Activated CD4-positive, alpha-beta T cell treated with anti-CD3 and anti-CD28 coated beads for 1 hour (primary cell): ENCODE measurements around the gene LAYN.

Source experiments
- DNase-seq: peaks from one replicate; pipeline ENCODE4 v3.0.0-alpha.2; 2020

LAYN gene

DNA sequence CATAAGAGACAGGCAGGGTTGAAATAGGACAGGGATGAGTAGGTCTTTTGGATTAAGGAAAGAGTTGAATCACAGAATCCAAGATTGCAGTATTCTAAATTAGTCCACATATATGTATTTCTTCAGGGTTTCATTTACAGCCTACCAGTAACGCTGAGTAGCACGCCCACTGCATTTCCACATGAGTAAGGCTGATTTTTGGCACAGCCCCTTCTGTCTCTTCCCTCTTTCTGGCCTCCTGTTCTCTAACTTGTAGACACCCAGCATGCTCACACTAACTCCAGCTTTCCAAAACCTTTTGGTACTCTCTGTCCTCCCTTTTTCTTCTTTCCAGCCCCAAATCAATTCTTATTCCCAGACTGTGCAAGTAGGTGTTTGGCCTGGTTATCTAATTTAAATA is 58.0 kb downstream of the LAYN start:
- DNase-seq: no peak

GRCh38 chr11:111601636-111601978 is 61.1 kb downstream of the LAYN start:
- no peak for DNase-seq

- peak; percentile 80 for DNase-seq
These were observed 61.7 kb downstream of the LAYN start, which contains the start of gene SIK2 for GRCh38 chr11:111601979-111602864. SIK2 (plus strand) TSS chr11:111602449; CDS start chr11:111602564, 115 bp downstream.

DNA sequence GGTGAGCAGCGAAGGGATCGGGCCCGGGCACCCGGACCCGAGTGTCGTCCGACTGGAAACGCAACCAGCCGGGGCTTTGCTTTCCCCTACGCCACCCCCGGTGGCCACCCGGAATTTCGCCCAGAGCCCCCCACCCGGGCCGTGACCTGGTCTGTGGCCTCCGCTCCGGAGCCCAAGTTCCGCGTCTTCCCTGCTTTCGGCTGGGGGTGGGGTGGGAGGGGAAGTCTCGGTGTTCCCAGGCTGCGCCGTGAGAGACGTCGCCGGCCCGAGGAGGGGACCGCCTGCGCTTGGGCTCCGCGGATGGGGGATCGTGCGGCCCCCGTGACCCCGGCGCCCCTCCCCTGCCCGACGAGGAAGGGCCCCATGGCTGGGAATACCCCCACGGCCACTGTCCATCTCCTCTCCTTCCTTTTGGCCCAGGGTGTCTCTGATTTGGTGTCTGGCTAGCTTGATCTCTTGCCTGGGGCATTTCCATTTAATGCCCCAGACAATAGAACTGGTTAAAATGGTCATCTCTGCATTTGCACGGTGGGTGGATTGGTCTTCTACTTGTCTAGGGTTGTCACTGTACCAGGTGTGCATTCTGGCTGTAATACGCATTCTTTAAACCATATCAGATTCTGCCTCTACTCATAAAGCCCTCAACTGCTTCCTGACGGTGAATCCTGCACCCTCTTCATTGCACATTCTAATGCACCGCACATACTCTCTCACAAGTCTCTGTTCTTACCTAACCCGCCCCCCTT is 62.5 kb downstream of the LAYN start:
- no peak for DNase-seq

DNA sequence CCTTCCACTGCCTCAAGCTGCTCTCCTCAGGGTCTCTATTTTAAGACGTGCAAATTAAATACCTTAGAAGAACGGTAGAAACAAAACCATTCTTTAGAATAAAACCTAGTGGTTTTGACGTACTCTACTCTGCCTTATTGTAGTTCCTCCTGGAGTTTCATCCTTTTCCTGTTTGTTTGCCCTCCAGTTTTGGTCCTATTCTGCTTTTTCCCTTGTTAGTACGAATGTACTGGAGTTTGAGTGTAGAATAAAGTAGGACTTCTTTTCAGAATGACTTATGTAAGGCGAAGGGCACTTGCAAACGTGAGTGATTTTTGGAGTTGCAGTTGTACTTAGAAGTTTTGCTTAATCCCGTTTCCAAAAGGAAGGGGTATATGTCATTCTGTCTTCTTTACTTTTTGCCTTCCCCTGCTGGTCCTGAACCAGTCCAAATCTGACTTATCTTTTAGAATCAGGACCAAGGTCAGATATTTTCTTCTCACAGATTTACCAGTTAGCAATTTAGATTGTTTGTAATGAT is 63.2 kb downstream of the LAYN start:
- DNase-seq: no peak

- no peak for DNase-seq
These were observed 64.0 kb downstream of the LAYN start for GRCh38 chr11:111604392-111605009.

GRCh38 chr11:111605681-111606080 is 65.2 kb downstream of the LAYN start:
- no peak for DNase-seq

- DNase-seq: no peak
These were observed 66.5 kb downstream of the LAYN start for GRCh38 chr11:111606986-111607385.

DNA sequence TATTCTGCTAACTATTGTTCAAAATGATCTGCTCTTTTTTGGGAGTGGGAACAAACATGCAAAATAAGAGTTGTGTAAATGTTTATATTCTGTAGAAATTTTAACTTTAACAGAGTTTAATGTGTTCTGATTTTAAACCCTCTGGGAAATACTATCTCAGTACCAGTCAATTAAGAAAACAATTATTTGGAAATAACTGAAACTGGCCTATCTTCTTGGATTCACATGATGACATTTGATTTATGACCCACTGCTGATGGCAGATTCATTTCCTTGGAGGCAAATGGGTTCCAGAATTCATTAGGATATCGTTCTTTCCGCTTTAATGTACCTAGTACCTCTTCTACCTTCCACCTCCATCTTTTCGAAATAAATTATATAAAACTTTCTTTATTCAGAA is 67.2 kb downstream of the LAYN start:
- DNase-seq: no peak
